Measurements from ENCODE around the gene BICRAL.
"Not testable (repeated sequence)": the region's sequence is repeated elsewhere in the genome, so short reads cannot be mapped to it uniquely, and the experiment has no call there.

The BICRAL gene

GRCh38 chr6:42795651-42796050 lies 13.8 kb downstream of the BICRAL start:
- no peak for DNase-seq

GRCh38 chr6:42796171-42796570 lies 14.3 kb downstream of the BICRAL start:
- no peak for DNase-seq

- DNase-seq: not testable (repeated sequence)
Observed at GRCh38 chr6:42797696-42798095, 15.8 kb downstream of the BICRAL start.

GRCh38 chr6:42805297-42805861 lies 23.5 kb downstream of the BICRAL start:
- no peak for DNase-seq

GRCh38 chr6:42806359-42806758 lies 24.5 kb downstream of the BICRAL start:
- DNase-seq: not testable (repeated sequence)

- no peak for DNase-seq
Observed at GRCh38 chr6:42808492-42809483, 26.9 kb downstream of the BICRAL start.

GRCh38 chr6:42813074-42813645 lies 31.3 kb downstream of the BICRAL start:
- DNase-seq: no peak

GRCh38 chr6:42813906-42814444 lies 32.1 kb downstream of the BICRAL start:
- DNase-seq: no peak

- not testable (repeated sequence) for DNase-seq
Observed at GRCh38 chr6:42815726-42816125, 33.9 kb downstream of the BICRAL start.

GRCh38 chr6:42817907-42818306 lies 36.1 kb downstream of the BICRAL start:
- DNase-seq: no peak

GRCh38 chr6:42818416-42818815 lies 36.6 kb downstream of the BICRAL start:
- DNase-seq: no peak

- no peak for DNase-seq
Observed at GRCh38 chr6:42818878-42819277, 37.0 kb downstream of the BICRAL start.

- DNase-seq: no peak
Observed at GRCh38 chr6:42819803-42820511, 38.1 kb downstream of the BICRAL start.

GRCh38 chr6:42820512-42821340 lies 38.9 kb downstream of the BICRAL start:
- DNase-seq: no peak

GRCh38 chr6:42821341-42821668 lies 39.5 kb downstream of the BICRAL start:
- no peak for DNase-seq

- no peak for DNase-seq
Observed at GRCh38 chr6:42821846-42822245, 40.0 kb downstream of the BICRAL start.

GRCh38 chr6:42829561-42830092 lies 47.8 kb downstream of the BICRAL start:
- DNase-seq: no peak

- no peak for DNase-seq
Observed at GRCh38 chr6:42831237-42831636, 49.4 kb downstream of the BICRAL start.

GRCh38 chr6:42834056-42834455 lies 52.2 kb downstream of the BICRAL start:
- no peak for DNase-seq

GRCh38 chr6:42841844-42842584 lies 60.2 kb downstream of the BICRAL start:
- no peak for DNase-seq

- no peak for DNase-seq
Observed at GRCh38 chr6:42845327-42845694, 63.5 kb downstream of the BICRAL start.
